ENCODE data around the gene UBR1. TPM values are rescaled to one million over a fixed set of nuclear protein-coding genes. Genes with fewer than 3 reads are reported as not detected.

Gene UBR1
- total RNA-seq, 1 experiment from 2014 or later: 17.9 TPM

DNA sequence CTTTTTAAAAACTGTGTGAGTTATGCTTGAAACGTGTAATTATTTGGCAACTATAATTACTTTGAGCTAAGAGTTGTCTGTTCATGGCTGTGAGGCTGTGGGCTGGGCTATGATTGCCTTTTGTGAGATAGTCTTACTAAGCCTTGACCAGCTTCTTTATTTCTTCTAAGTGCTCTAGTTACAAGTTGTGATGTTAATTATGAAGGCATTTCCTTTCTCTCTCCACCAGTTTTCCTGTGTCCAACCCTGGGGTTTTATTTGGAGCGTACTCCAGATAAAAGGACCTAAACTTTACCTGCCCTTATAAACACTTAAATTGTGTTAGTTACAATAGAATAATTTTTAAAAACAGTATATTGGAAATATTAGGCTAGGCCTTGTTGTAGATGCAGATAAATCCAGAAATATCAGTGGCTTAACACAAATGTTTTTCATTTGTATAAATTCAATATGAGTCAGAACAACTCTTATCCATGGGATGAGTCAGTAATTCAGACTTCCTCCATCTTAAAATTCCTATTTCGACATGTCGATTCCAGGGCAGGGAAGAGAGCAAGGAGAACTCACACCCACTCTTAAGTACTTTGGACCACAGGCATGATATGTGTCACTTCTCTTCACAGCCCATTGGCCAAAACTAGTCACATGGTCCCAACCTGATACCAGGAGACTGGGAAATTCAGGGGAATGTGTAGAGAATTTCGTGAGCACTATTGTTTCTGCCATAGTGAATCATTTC lies 44.5 kb upstream of the UBR1 start:
- H3K36me3 ChIP-seq (ENCODE audit: control insufficient read depth in 1 of 2, insufficient read depth in 2 of 2, low read length in 2 of 2): peaks cover 3 to 5% of the 10 kb centered on the region in 2 experiments; a peak in 3 of 4 replicates
- ChIA-PET CTCF (no interaction called here), RAD21 (ENCODE audit: low non-redundant PET in 1 of 2, low total read pairs in 2 of 2, uncharacterized antibody in 2 of 2, unreplicated experiment in 2 of 2) (no interaction called here), POLR2A (no interaction called here)
- no peak overlapping the region for H2AFZ ChIP-seq (ENCODE audit: low read depth, low read length, poor library complexity, severe bottlenecking)
- ATAC-seq (peak; percentile 44; the same call in 1 of the 2 replicates), DNase-seq (ENCODE audit: low read depth, low spot score) (no peak)
- no peak overlapping the region for H3K4me3 ChIP-seq (replicated peaks in 1 of 2; ENCODE audit: low read depth in 1 of 2, low read length in 2 of 2)
- no peak overlapping the region for H3K9ac ChIP-seq (ENCODE audit: low read length)
- H3K27ac ChIP-seq (ENCODE audit: low read depth, low read length): no peak overlapping the region
- H3K9me2 ChIP-seq (ENCODE audit: insufficient read depth): no peaks in the 10 kb centered on the region
- TF ChIP-seq EGR1 (IDR thresholded peaks at IDR 0.05; ENCODE audit: low read depth): no peak
- no peak for TF ChIP-seq EZH2 (IDR thresholded peaks at IDR 0.05)
- no peak for TF ChIP-seq ZFX (IDR thresholded peaks at IDR 0.05)
- TF ChIP-seq POLR2AphosphoS5 (IDR thresholded peaks at IDR 0.05; ENCODE audit: low read depth, low read length): no peak
- no peak for TF ChIP-seq TCF7L2 (IDR thresholded peaks at IDR 0.05; ENCODE audit: borderline replicate concordance, extremely low read depth, insufficient read depth, insufficient read length)
- TF ChIP-seq SP1 (IDR thresholded peaks at IDR 0.05; ENCODE audit: low read depth): no peak
- TF ChIP-seq, protein P1, sequence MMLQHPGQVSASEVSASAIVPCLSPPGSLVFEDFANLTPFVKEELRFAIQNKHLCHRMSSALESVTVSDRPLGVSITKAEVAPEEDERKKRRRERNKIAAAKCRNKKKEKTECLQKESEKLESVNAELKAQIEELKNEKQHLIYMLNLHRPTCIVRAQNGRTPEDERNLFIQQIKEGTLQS (IDR thresholded peaks at IDR 0.05): no peak
- TF ChIP-seq YY1 (IDR thresholded peaks at IDR 0.05; ENCODE audit: extremely low read depth, insufficient replicate concordance, low read depth, low read length): no peak
- TF ChIP-seq JUND (IDR thresholded peaks at IDR 0.05): no peak
- no peak for TF ChIP-seq FOSL1 (IDR thresholded peaks at IDR 0.05; ENCODE audit: low read depth)
- TF ChIP-seq CEBPB (IDR thresholded peaks at IDR 0.05; ENCODE audit: low read depth): no peak
- TF ChIP-seq, protein P2, sequence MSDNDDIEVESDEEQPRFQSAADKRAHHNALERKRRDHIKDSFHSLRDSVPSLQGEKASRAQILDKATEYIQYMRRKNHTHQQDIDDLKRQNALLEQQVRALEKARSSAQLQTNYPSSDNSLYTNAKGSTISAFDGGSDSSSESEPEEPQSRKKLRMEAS (IDR thresholded peaks at IDR 0.05): no peak
- no peak for TF ChIP-seq POLR2A (IDR thresholded peaks at IDR 0.05; ENCODE audit: borderline replicate concordance, extremely low read depth, insufficient read depth, insufficient read length)
- no peak for TF ChIP-seq EZH2phosphoT487 (IDR thresholded peaks at IDR 0.05; ENCODE audit: borderline replicate concordance)
- TF ChIP-seq SIN3A (IDR thresholded peaks at IDR 0.05; ENCODE audit: low read depth): no peak
- BruUV-seq (replicated peaks): no TSS peak
- no peaks in the 10 kb centered on the region for H3K27me3 ChIP-seq (ENCODE audit: insufficient read depth, low read length)
- no peaks in the 10 kb centered on the region for H3K79me2 ChIP-seq (ENCODE audit: insufficient read depth, low read length)
- H3K9me3 ChIP-seq (ENCODE audit: control insufficient read depth in 1 of 2, insufficient read depth in 1 of 2, low read depth in 1 of 2, low read length in 2 of 2): no peaks in the 10 kb centered on the region
- H4K20me1 ChIP-seq (ENCODE audit: insufficient read depth): no peaks in the 10 kb centered on the region
- no peak overlapping the region for H3K4me2 ChIP-seq (ENCODE audit: low read length)
- peaks cover 0 to 5% of the 10 kb centered on the region in 2 experiments; a peak in 1 of 4 replicates for H3K4me1 ChIP-seq (ENCODE audit: control insufficient read depth in 1 of 2, insufficient read depth in 2 of 2, low read length in 2 of 2)
- intact Hi-C loops (cut with micrococcal nuclease): no loop called here

Data from HCT116 (cell line).